Endodermal cell (in vitro differentiated cells): ENCODE data around the gene FBXL4. TPM values are rescaled to one million over a fixed set of nuclear protein-coding genes. Genes with fewer than 3 reads are reported as not detected.
"Not testable (repeated sequence)": the region's sequence is repeated elsewhere in the genome, so short reads cannot be mapped to it uniquely, and the experiment has no call there.

Experiments
- DNase-seq: peaks from one replicate; pipeline ENCODE4 v3.0.0-alpha.2; 2017
- H3K27ac ChIP-seq: 2 replicates; pipeline ENCODE4 v1.5.1; 2013; ENCODE audit warnings: mild to moderate bottlenecking, low read depth, low read length, moderate library complexity
- H3K27me3 ChIP-seq: 2 replicates; pipeline ENCODE4 v1.6.1; 2013; ENCODE audit warnings: mild to moderate bottlenecking, low read length, moderate library complexity; ENCODE audit not compliant: insufficient read depth, control insufficient read depth, poor library complexity, severe bottlenecking
- H3K36me3 ChIP-seq: 2 replicates; pipeline ENCODE4 v1.7.0; 2013; ENCODE audit warnings: mild to moderate bottlenecking, low read length, moderate library complexity; ENCODE audit not compliant: control insufficient read depth, insufficient read depth
- H3K4me1 ChIP-seq: one replicate; pipeline ENCODE4 v1.7.0; 2013; ENCODE audit warnings: low read length; ENCODE audit not compliant: control insufficient read depth, insufficient read depth
- H3K4me3 ChIP-seq: 2 replicates; pipeline ENCODE4 v1.5.1; 2013; ENCODE audit warnings: mild to moderate bottlenecking, low read length, moderate library complexity
- H3K9ac ChIP-seq: 2 replicates; pipeline ENCODE4 v1.6.1; 2013; ENCODE audit warnings: mild to moderate bottlenecking, low read length, moderate library complexity; ENCODE audit not compliant: poor library complexity, severe bottlenecking; ENCODE audit errors: extremely low read depth
- H3K9me3 ChIP-seq: 2 replicates; pipeline ENCODE4 v1.6.1; 2013; ENCODE audit warnings: mild to moderate bottlenecking, low read length, moderate library complexity; ENCODE audit not compliant: control insufficient read depth
- H3K27ac Mint-ChIP-seq: 2 replicates; pipeline ENCODE4 v1.8.0; 2020; ENCODE audit warnings: mixed read lengths
- H3K27me3 Mint-ChIP-seq: 2 replicates; pipeline ENCODE4 v1.8.0; 2021; ENCODE audit warnings: mild to moderate bottlenecking, mixed read lengths; ENCODE audit not compliant: insufficient read depth
- H3K36me3 Mint-ChIP-seq: 2 replicates; pipeline ENCODE4 v1.8.0; 2020; ENCODE audit warnings: low read depth, mixed read lengths
- H3K4me1 Mint-ChIP-seq: 2 replicates; pipeline ENCODE4 v1.8.0; 2020; ENCODE audit warnings: mixed read lengths
- H3K4me3 Mint-ChIP-seq: 2 replicates; pipeline ENCODE4 v1.8.0; 2020; ENCODE audit warnings: mild to moderate bottlenecking, moderate library complexity, mixed read lengths
- H3K9me3 Mint-ChIP-seq: 2 replicates; pipeline ENCODE4 v1.8.0; 2020; ENCODE audit warnings: mild to moderate bottlenecking, mixed read lengths
- WGBS, 2 experiments: methylation state at CpG; one replicate each; pipeline versions ENCODE4 v1.1.5 to v1.1.7; 2013; ENCODE audit warnings: missing lambda C conversion rate in 2 of 2, mixed read lengths in 1 of 2; ENCODE audit not compliant: insufficient coverage in 1 of 2, insufficient read length in 1 of 2; 5-methylcytosine and 5-hydroxymethylcytosine counted together
- total RNA-seq, 2 donors: library from RNA; stranded (reverse); fragmentation: NEBNext Ultra II Directional in 1 of 2; extraction: Animal tissue kit (Norgen Biotek cat#: 25700) in 1 of 2; gene quantifications; 2 replicates in 1 of 2; 3 replicates in 1 of 2; pipeline ENCODE4 v1.2.1, GENCODE V29; 2021
- TF ChIP-seq, protein P1 (sequence below): fragments of 200-600 bp; sonication (generic); conservative IDR thresholded peaks from 2 replicates; pipeline ENCODE4 v1.5.0; 2021; ENCODE audit warnings: antibody characterized with exemption, mild to moderate bottlenecking

FBXL4 gene
- total RNA-seq, 2 donors from 2014 or later = 14.1 to 17.4 TPM

DNA sequence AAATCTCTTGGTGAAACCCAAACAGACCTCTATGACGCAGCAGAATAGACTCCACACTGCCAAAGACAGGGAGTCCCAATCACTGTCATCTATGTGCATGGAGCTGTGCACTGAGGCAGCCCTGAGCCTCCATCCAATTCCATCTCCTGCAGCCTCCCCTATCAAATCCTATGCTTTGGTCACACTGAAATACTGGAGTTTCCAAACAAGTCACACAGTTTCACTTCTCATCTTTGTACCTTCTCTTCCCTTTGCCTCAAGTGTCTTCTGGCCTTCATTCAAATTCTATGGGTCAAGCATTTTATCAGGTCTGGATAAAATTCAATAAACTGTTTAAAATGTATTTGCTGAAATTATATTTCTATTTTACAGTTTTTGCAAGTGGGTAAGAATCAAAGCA, 38.5 kb downstream of the FBXL4 start:
- H3K4me3 Mint-ChIP-seq = no peak overlapping the region
- 97 to 100% methylated on average over 1 of the region's 1 CpG for WGBS, 2 experiments
- Histone ChIP-seq H3K27ac (no peak overlapping the region), H3K36me3 (no peaks in the 10 kb centered on the region), H3K9me3 (no peaks in the 10 kb centered on the region), H3K9ac (no peak overlapping the region), H3K27me3 (no peaks in the 10 kb centered on the region), H3K4me1 (no peaks in the 10 kb centered on the region), H3K4me3 (no peak overlapping the region)
- no peaks in the 10 kb centered on the region for H3K27me3 Mint-ChIP-seq
- TF ChIP-seq, protein P1, sequence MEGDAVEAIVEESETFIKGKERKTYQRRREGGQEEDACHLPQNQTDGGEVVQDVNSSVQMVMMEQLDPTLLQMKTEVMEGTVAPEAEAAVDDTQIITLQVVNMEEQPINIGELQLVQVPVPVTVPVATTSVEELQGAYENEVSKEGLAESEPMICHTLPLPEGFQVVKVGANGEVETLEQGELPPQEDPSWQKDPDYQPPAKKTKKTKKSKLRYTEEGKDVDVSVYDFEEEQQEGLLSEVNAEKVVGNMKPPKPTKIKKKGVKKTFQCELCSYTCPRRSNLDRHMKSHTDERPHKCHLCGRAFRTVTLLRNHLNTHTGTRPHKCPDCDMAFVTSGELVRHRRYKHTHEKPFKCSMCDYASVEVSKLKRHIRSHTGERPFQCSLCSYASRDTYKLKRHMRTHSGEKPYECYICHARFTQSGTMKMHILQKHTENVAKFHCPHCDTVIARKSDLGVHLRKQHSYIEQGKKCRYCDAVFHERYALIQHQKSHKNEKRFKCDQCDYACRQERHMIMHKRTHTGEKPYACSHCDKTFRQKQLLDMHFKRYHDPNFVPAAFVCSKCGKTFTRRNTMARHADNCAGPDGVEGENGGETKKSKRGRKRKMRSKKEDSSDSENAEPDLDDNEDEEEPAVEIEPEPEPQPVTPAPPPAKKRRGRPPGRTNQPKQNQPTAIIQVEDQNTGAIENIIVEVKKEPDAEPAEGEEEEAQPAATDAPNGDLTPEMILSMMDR = no peak
- no peak overlapping the region for H3K27ac Mint-ChIP-seq
- H3K9me3 Mint-ChIP-seq = peaks cover 40% of the 10 kb centered on the region
- peaks cover 55% of the 10 kb centered on the region for H3K36me3 Mint-ChIP-seq
- H3K4me1 Mint-ChIP-seq = no peaks in the 10 kb centered on the region
- no peak for DNase-seq

GRCh38 chr6:98906342-98906741, 41.4 kb downstream of the FBXL4 start:
- DNase-seq, H3K4me1 ChIP-seq, H3K9me3 ChIP-seq, H3K27ac Mint-ChIP-seq, H3K27ac ChIP-seq, H3K4me3 ChIP-seq, H3K27me3 ChIP-seq, H3K4me1 Mint-ChIP-seq, H3K9ac ChIP-seq, H3K36me3 ChIP-seq, H3K27me3 Mint-ChIP-seq, H3K4me3 Mint-ChIP-seq: not testable (repeated sequence)
- peaks cover 32% of the 10 kb centered on the region for H3K36me3 Mint-ChIP-seq
- H3K9me3 Mint-ChIP-seq = peaks cover 18% of the 10 kb centered on the region
- WGBS, 2 experiments = no CpG with 5 or more reads among the region's 1 CpG

- H3K4me1 Mint-ChIP-seq = no peaks in the 10 kb centered on the region
- H3K4me3 ChIP-seq = no peak overlapping the region
- TF ChIP-seq, protein P1 = no peak
- H3K9me3 ChIP-seq = no peaks in the 10 kb centered on the region
- DNase-seq = no peak
- H3K36me3 ChIP-seq = peaks cover 7% of the 10 kb centered on the region
- H3K27ac ChIP-seq = no peak overlapping the region
- H3K27me3 Mint-ChIP-seq = no peaks in the 10 kb centered on the region
- H3K27ac Mint-ChIP-seq = no peak overlapping the region
- peaks cover 26% of the 10 kb centered on the region for H3K36me3 Mint-ChIP-seq
- H3K4me1 ChIP-seq = no peaks in the 10 kb centered on the region
- WGBS, 2 experiments = 100% methylated on average over 2 to 4 of the region's 4 CpGs
- no peak overlapping the region for H3K9ac ChIP-seq
- H3K4me3 Mint-ChIP-seq = no peak overlapping the region
- peaks cover 13% of the 10 kb centered on the region for H3K9me3 Mint-ChIP-seq
- no peaks in the 10 kb centered on the region for H3K27me3 ChIP-seq
Observed at GRCh38 chr6:98905759-98906158, 42.0 kb downstream of the FBXL4 start.

- Histone ChIP-seq H3K27ac (no peak overlapping the region), H3K27me3 (no peaks in the 10 kb centered on the region), H3K4me3 (no peak overlapping the region), H3K9ac (no peak overlapping the region), H3K36me3 (peaks cover 18% of the 10 kb centered on the region), H3K4me1 (no peaks in the 10 kb centered on the region), H3K9me3 (peaks cover 6% of the 10 kb centered on the region)
- Mint-ChIP-seq H3K36me3 (peaks cover 18% of the 10 kb centered on the region), H3K27ac (no peak overlapping the region), H3K9me3 (peaks cover 2% of the 10 kb centered on the region), H3K27me3 (no peaks in the 10 kb centered on the region), H3K4me1 (no peaks in the 10 kb centered on the region), H3K4me3 (no peak overlapping the region)
- TF ChIP-seq, protein P1 = no peak
- DNase-seq = no peak
Observed at GRCh38 chr6:98904096-98904495, 43.6 kb downstream of the FBXL4 start.
